ENCODE measurements around the gene SH3PXD2A.

Gene SH3PXD2A

DNA sequence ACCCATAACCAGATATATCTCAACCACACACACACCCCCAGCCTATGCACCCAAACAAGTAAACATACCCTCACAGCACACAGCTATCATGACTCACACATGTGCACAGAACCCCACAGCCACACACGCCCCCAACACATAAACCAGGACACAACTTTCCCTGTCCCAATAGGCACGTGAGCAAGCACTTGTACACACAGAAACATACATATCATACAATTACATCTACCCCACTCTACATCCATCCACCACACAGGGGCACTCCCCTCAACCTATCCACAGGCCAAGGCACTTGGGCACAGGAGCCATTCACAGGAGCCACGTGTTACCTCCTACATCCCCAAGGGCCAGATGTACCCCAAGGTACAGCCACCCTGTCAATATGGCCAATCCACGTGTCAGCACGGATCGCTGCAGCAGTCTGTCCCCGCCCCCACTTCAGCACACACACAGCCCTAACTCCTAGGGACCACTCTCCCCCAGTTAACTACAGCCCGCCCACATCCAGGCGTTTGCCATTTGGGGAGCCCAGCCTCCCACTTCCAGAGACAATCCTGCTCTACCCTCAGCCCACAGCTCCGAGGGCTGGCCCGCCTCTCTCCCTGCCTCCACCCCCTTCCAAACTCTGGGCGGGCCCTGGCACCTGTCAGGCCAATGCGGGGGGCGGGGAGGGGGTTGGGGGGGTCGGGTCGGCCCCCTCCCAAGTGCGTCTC, 163.5 kb downstream of the SH3PXD2A start:
- in situ Hi-C loops (cut with HindIII; ENCODE audit: low sequenced_read_pairs), result no loop called here
- no peak for DNase-seq (ENCODE audit: low read depth)
- no peak for TF ChIP-seq CTCF (IDR thresholded peaks at IDR 0.05; ENCODE audit: low read depth, low read length, missing control alignments)
- no peak overlapping the region for H3K4me3 ChIP-seq (ENCODE audit: low read depth, low read length)

GRCh38 chr10:103691267-103691666, 164.1 kb downstream of the SH3PXD2A start:
- in situ Hi-C loops (cut with HindIII; ENCODE audit: low sequenced_read_pairs), result no loop called here
- no peak for TF ChIP-seq CTCF (IDR thresholded peaks at IDR 0.05; ENCODE audit: low read depth, low read length, missing control alignments)
- DNase-seq (ENCODE audit: low read depth), result no peak
- no peak overlapping the region for H3K4me3 ChIP-seq (ENCODE audit: low read depth, low read length)

DNA sequence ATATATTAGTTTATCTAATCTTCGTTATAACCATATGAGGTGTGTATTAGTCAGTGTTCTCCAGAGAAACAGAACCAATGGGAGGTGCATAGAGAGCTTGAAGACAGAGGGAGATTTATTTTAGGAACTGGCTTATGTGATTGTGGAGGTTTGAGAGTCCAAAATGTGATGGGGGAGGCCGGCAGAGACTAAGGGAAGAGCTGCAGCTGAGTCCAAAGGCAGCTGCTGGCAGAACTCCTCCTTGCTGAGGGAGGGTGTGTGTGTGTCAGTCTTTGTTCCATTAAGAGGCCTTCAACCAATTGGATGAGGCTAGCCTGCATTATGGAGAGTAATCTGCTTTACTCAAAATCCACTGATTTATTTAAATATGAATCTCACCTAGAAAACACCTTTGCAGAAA, 165.1 kb downstream of the SH3PXD2A start:
- H3K4me3 ChIP-seq (ENCODE audit: low read depth, low read length), result no peak overlapping the region
- in situ Hi-C loops (cut with HindIII; ENCODE audit: low sequenced_read_pairs), result no loop called here
- no peak for DNase-seq (ENCODE audit: low read depth)
- TF ChIP-seq CTCF (IDR thresholded peaks at IDR 0.05; ENCODE audit: low read depth, low read length, missing control alignments), result no peak

DNA sequence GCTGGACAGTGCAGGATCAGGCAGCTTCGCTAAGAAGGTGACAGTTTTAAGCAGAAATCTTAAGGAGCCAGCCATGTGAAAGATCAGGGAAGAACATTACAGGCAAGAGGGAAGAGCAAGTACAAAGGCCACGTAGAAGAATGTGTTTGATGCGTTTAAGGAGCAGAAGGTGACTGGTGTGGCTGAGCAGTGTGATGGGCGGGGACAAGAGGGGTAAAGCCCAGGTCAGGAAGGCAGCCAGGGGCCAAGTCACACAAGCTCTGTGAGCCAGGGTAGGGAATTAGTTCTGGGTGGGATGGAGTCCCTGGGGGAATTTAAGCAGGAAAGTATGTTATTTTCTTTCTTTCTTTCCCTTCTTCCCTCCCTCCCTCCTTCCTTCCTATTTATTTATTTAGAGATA, 166.9 kb downstream of the SH3PXD2A start:
- H3K4me3 ChIP-seq (ENCODE audit: low read depth, low read length), result no peak overlapping the region

DNA sequence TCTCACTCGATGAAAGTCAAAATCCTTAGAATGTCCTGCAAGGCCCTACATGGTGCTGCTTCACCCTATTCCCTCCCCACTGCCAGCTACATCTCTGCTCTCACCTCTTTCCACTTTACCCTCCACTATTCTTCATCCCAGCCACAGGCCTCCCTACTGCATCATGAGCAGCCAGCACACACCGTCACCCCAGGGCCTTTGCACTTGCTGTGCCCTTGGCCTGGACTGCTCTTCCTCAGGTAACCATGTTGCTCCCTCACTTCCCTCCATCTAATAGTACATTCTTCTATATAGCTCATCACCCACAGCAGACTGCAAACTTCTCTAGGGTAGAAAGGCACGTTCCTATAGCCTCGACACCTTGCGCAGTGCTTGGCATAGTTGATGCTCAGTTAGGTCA, 167.7 kb downstream of the SH3PXD2A start:
- no peak for DNase-seq (ENCODE audit: low read depth)
- TF ChIP-seq CTCF (IDR thresholded peaks at IDR 0.05; ENCODE audit: low read depth, low read length, missing control alignments), result no peak
- no peak overlapping the region for H3K4me3 ChIP-seq (ENCODE audit: low read depth, low read length)
- in situ Hi-C loops (cut with HindIII; ENCODE audit: low sequenced_read_pairs), result loop anchor here (10.0 kb wide), 1 partner anchor 83 kb away; no protein-coding TSS in a partner anchor

More for the DNA sequence above, 166.9 kb downstream of the SH3PXD2A start:
- no peak for TF ChIP-seq CTCF (IDR thresholded peaks at IDR 0.05; ENCODE audit: low read depth, low read length, missing control alignments)
- in situ Hi-C loops (cut with HindIII; ENCODE audit: low sequenced_read_pairs), result loop anchor here (10.0 kb wide), 1 partner anchor 84 kb away; no protein-coding TSS in a partner anchor
- no peak for DNase-seq (ENCODE audit: low read depth)

GRCh38 chr10:103687172-103687571, 168.2 kb downstream of the SH3PXD2A start:
- no peak overlapping the region for H3K4me3 ChIP-seq (ENCODE audit: low read depth, low read length)
- TF ChIP-seq CTCF (IDR thresholded peaks at IDR 0.05; ENCODE audit: low read depth, low read length, missing control alignments), result no peak
- in situ Hi-C loops (cut with HindIII; ENCODE audit: low sequenced_read_pairs), result loop anchor here (10.0 kb wide), 1 partner anchor 82 kb away; no protein-coding TSS in a partner anchor
- DNase-seq (ENCODE audit: low read depth), result no peak

Data from astrocyte of the cerebellum (primary cell).